ENCODE results near the gene DUSP22. TPM values are rescaled to one million over a fixed set of nuclear protein-coding genes. Genes with fewer than 3 reads are reported as not detected.

Gene DUSP22
- total and polyA plus RNA-seq, 2 donors (not counting 1 experiment from before 2014, with no cell fraction given), result 117 to 133 TPM

- H3K27me3 Mint-ChIP-seq, result no peaks in the 10 kb centered on the region
- Histone ChIP-seq H3K79me2 (ENCODE audit: control insufficient read depth, insufficient read depth, low read length) (peaks cover 71% of the 10 kb centered on the region), H2AFZ (ENCODE audit: insufficient read depth, low read depth, low read length, poor library complexity, severe bottlenecking) (no peak overlapping the region), H4K20me1 (ENCODE audit: control insufficient read depth, insufficient read depth, low read length, poor library complexity, severe bottlenecking) (no peaks in the 10 kb centered on the region), H3K9me3 (ENCODE audit: control extremely low read depth in 1 of 3, control insufficient read depth in 2 of 3, insufficient read depth in 1 of 3, low read length in 2 of 3) (peaks cover 0 to 42% (median 0%) of the 10 kb centered on the region in 3 donors), H3K27ac (ENCODE audit: low read length in 2 of 2) (no peak overlapping the region), H3K4me2 (replicated peaks; ENCODE audit: low read depth, low read length, poor library complexity, severe bottlenecking) (no peak overlapping the region), H3K4me3 (ENCODE audit: control extremely low read depth in 1 of 5, extremely low read depth in 1 of 5, insufficient read depth in 1 of 5, low read depth in 2 of 5, low read length in 4 of 5) (no peak overlapping the region), H3K4me1 (ENCODE audit: control insufficient read depth in 2 of 2, insufficient read depth in 2 of 2, low read length in 2 of 2) (peaks cover 27 to 58% of the 10 kb centered on the region in 2 donors), H3K27me3 (replicated peaks in 1 of 4; ENCODE audit: control extremely low read depth in 1 of 4, control insufficient read depth in 3 of 4, insufficient read depth in 4 of 4, low read length in 3 of 4) (no peaks in the 10 kb centered on the region), H3K9ac (ENCODE audit: low read length) (no peak overlapping the region), H3K36me3 (replicated peaks in 1 of 2; ENCODE audit: control extremely low read depth in 1 of 2, control insufficient read depth in 1 of 2, extremely low read depth in 1 of 2, insufficient read depth in 2 of 2, low read length in 1 of 2) (peaks cover 0 to 86% of the 10 kb centered on the region in 2 experiments)
- 92% methylated on average over 21 of the region's 21 CpGs for WGBS (ENCODE audit: insufficient coverage)
- ATAC-seq (ENCODE audit: low read depth) (no peak), DNase-seq (no peak)
- POLR2A ChIA-PET, result interaction anchor here (1.7 kb wide), 1 partner anchor 21 kb away, joined by 7 read pairs; no protein-coding TSS in a partner anchor
- H3K4me3 Mint-ChIP-seq, result peak overlapping the region; percentile 2
- TF ChIP-seq EZH2 (IDR thresholded peaks at IDR 0.05; ENCODE audit: borderline replicate concordance, insufficient read depth, low read depth, low read length, poor library complexity, severe bottlenecking), result no peak
- TF ChIP-seq, protein P1, sequence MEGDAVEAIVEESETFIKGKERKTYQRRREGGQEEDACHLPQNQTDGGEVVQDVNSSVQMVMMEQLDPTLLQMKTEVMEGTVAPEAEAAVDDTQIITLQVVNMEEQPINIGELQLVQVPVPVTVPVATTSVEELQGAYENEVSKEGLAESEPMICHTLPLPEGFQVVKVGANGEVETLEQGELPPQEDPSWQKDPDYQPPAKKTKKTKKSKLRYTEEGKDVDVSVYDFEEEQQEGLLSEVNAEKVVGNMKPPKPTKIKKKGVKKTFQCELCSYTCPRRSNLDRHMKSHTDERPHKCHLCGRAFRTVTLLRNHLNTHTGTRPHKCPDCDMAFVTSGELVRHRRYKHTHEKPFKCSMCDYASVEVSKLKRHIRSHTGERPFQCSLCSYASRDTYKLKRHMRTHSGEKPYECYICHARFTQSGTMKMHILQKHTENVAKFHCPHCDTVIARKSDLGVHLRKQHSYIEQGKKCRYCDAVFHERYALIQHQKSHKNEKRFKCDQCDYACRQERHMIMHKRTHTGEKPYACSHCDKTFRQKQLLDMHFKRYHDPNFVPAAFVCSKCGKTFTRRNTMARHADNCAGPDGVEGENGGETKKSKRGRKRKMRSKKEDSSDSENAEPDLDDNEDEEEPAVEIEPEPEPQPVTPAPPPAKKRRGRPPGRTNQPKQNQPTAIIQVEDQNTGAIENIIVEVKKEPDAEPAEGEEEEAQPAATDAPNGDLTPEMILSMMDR (IDR thresholded peaks at IDR 0.05), result no peak
- peak overlapping the region; percentile 5 for H3K27ac Mint-ChIP-seq
- H3K9me3 Mint-ChIP-seq (ENCODE audit: insufficient read depth), result no peaks in the 10 kb centered on the region
- CTCF ChIA-PET, result interaction anchor here (1.4 kb wide), 2 partner anchors 35 to 41 kb away, joined by 3 to 4 read pairs; no protein-coding TSS in a partner anchor
- H3K4me1 Mint-ChIP-seq, result peaks cover 48% of the 10 kb centered on the region
- intact Hi-C loops (cut with micrococcal nuclease), result no loop called here
Measured at GRCh38 chr6:348860-349396, 56.6 kb downstream of the DUSP22 start.

GRCh38 chr6:349491-349921 lies 57.2 kb downstream of the DUSP22 start:
- POLR2A ChIA-PET, result interaction anchor here (1.7 kb wide), 1 partner anchor 21 kb away, joined by 7 read pairs; no protein-coding TSS in a partner anchor

More at GRCh38 chr6:349491-349921, 57.2 kb downstream of the DUSP22 start:
- Histone ChIP-seq H3K27me3 (replicated peaks in 1 of 4; ENCODE audit: control extremely low read depth in 1 of 4, control insufficient read depth in 3 of 4, insufficient read depth in 4 of 4, low read length in 3 of 4) (no peaks in the 10 kb centered on the region), H3K4me3 (ENCODE audit: control extremely low read depth in 1 of 5, extremely low read depth in 1 of 5, insufficient read depth in 1 of 5, low read depth in 2 of 5, low read length in 4 of 5) (no peak overlapping the region), H3K9me3 (ENCODE audit: control extremely low read depth in 1 of 3, control insufficient read depth in 2 of 3, insufficient read depth in 1 of 3, low read length in 2 of 3) (peaks cover 0 to 38% (median 0%) of the 10 kb centered on the region in 3 donors), H4K20me1 (ENCODE audit: control insufficient read depth, insufficient read depth, low read length, poor library complexity, severe bottlenecking) (no peaks in the 10 kb centered on the region), H3K4me1 (ENCODE audit: control insufficient read depth in 2 of 2, insufficient read depth in 2 of 2, low read length in 2 of 2) (peaks cover 27 to 55% of the 10 kb centered on the region in 2 donors), H3K4me2 (replicated peaks; ENCODE audit: low read depth, low read length, poor library complexity, severe bottlenecking) (no peak overlapping the region), H2AFZ (ENCODE audit: insufficient read depth, low read depth, low read length, poor library complexity, severe bottlenecking) (no peak overlapping the region), H3K9ac (ENCODE audit: low read length) (no peak overlapping the region), H3K27ac (ENCODE audit: low read length in 2 of 2) (no peak overlapping the region), H3K36me3 (replicated peaks in 1 of 2; ENCODE audit: control extremely low read depth in 1 of 2, control insufficient read depth in 1 of 2, extremely low read depth in 1 of 2, insufficient read depth in 2 of 2, low read length in 1 of 2) (peaks cover 0 to 80% of the 10 kb centered on the region in 2 experiments), H3K79me2 (ENCODE audit: control insufficient read depth, insufficient read depth, low read length) (peaks cover 65% of the 10 kb centered on the region)
- Mint-ChIP-seq H3K4me3 (no peak overlapping the region), H3K27me3 (no peaks in the 10 kb centered on the region), H3K4me1 (peaks cover 43% of the 10 kb centered on the region), H3K27ac (peak overlapping the region; percentile 5), H3K9me3 (ENCODE audit: insufficient read depth) (no peaks in the 10 kb centered on the region)
- CTCF ChIA-PET, result interaction anchor here (1.3 to 1.4 kb wide), 3 partner anchors 12 to 41 kb away, joined by 3 to 4 read pairs (median 3); no protein-coding TSS in a partner anchor
- DNase-seq, result no peak
- no peak for TF ChIP-seq EZH2 (IDR thresholded peaks at IDR 0.05; ENCODE audit: borderline replicate concordance, insufficient read depth, low read depth, low read length, poor library complexity, severe bottlenecking)
- TF ChIP-seq, protein P1 (IDR thresholded peaks at IDR 0.05), result no peak
- 79% methylated on average over 6 of the region's 6 CpGs for WGBS (ENCODE audit: insufficient coverage)
- ATAC-seq (ENCODE audit: low read depth), result no peak
- intact Hi-C loops (cut with micrococcal nuclease), result no loop called here
